ENCODE measurements around the gene HACD2. TPM values are rescaled to one million over a fixed set of nuclear protein-coding genes. Genes with fewer than 3 reads are reported as not detected.
"Not testable (repeated sequence)": the region's sequence is repeated elsewhere in the genome, so short reads cannot be mapped to it uniquely, and the experiment has no call there.

The HACD2 gene
- total RNA-seq, 1 experiment from 2014 or later: 43.0 TPM

DNA sequence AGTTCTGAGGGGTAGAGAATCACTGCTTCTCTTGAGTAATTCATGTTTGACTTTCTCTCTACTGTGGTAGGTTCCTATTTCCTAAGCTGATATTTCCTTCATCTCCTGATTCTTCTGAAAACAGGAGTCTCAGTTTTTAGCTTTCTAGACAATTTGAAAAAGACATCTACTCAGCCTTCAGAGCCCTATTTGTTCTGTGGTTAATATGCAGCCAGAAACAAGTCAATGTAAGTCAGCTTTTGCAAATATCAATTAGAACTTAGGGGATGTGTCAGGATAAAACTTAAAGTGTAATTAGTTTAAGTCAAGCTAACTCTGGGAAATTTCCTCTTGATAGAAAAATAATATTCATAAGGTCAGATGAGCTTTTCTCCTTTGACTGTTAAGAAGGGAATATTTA is 21.7 kb upstream of the HACD2 start:
- no peaks in the 10 kb centered on the region for H3K79me2 ChIP-seq (ENCODE audit: insufficient read depth, low read length)
- H3K9ac ChIP-seq (ENCODE audit: low read length): peak overlapping the region; percentile 28
- H3K9me3 ChIP-seq (ENCODE audit: control insufficient read depth in 1 of 2, insufficient read depth in 1 of 2, low read depth in 1 of 2, low read length in 2 of 2): no peaks in the 10 kb centered on the region
- no peak overlapping the region for H2AFZ ChIP-seq (ENCODE audit: low read depth, low read length, poor library complexity, severe bottlenecking)
- peak overlapping the region in 1 of 2 experiments; percentile 11; a peak in 1 of 4 replicates for H3K4me3 ChIP-seq (replicated peaks in 1 of 2; ENCODE audit: low read depth in 1 of 2, low read length in 2 of 2)
- POLR2A ChIA-PET: no interaction called here
- no TSS peak for BruUV-seq (replicated peaks)
- peak overlapping the region; percentile 78; the same call in 1 of the 2 replicates for H3K27ac ChIP-seq (ENCODE audit: low read depth, low read length)
- TF ChIP-seq SP1 (IDR thresholded peaks at IDR 0.05; ENCODE audit: low read depth) (no peak), SIN3A (IDR thresholded peaks at IDR 0.05; ENCODE audit: low read depth) (no peak), RAD21 (IDR thresholded peaks at IDR 0.05; ENCODE audit: low read depth) (no peak), POLR2AphosphoS5 (IDR thresholded peaks at IDR 0.05; ENCODE audit: low read depth, low read length) (no peak), ZFX (IDR thresholded peaks at IDR 0.05) (no peak), EZH2 (IDR thresholded peaks at IDR 0.05) (no peak)
- TF ChIP-seq, protein P1, sequence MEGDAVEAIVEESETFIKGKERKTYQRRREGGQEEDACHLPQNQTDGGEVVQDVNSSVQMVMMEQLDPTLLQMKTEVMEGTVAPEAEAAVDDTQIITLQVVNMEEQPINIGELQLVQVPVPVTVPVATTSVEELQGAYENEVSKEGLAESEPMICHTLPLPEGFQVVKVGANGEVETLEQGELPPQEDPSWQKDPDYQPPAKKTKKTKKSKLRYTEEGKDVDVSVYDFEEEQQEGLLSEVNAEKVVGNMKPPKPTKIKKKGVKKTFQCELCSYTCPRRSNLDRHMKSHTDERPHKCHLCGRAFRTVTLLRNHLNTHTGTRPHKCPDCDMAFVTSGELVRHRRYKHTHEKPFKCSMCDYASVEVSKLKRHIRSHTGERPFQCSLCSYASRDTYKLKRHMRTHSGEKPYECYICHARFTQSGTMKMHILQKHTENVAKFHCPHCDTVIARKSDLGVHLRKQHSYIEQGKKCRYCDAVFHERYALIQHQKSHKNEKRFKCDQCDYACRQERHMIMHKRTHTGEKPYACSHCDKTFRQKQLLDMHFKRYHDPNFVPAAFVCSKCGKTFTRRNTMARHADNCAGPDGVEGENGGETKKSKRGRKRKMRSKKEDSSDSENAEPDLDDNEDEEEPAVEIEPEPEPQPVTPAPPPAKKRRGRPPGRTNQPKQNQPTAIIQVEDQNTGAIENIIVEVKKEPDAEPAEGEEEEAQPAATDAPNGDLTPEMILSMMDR (IDR thresholded peaks at IDR 0.05 in 2 of 3, conservative IDR thresholded peaks at IDR 0.05 in 1 of 3; ENCODE audit: borderline replicate concordance in 1 of 3, insufficient read depth in 1 of 3, low read depth in 2 of 3, low read length in 2 of 3): no peak
- no peaks in the 10 kb centered on the region for H4K20me1 ChIP-seq (ENCODE audit: insufficient read depth)
- intact Hi-C loops (cut with micrococcal nuclease): no loop called here
- no peaks in the 10 kb centered on the region for H3K27me3 ChIP-seq (ENCODE audit: insufficient read depth, low read length)
- CTCF ChIA-PET: interaction anchor here (0.6 to 1.5 kb wide), 3 partner anchors 22 to 117 kb away, joined by 3 to 4 read pairs (median 3); no protein-coding TSS in a partner anchor
- no peak for ATAC-seq
- H3K4me1 ChIP-seq (ENCODE audit: control insufficient read depth in 1 of 2, insufficient read depth in 2 of 2, low read length in 2 of 2): peaks cover 53 to 56% of the 10 kb centered on the region in 2 experiments
- H3K4me2 ChIP-seq (ENCODE audit: low read length): peak overlapping the region; percentile 59
- no peaks in the 10 kb centered on the region for H3K36me3 ChIP-seq (ENCODE audit: control insufficient read depth in 1 of 2, insufficient read depth in 2 of 2, low read length in 2 of 2)
- RAD21 ChIA-PET (ENCODE audit: low non-redundant PET in 1 of 2, low total read pairs in 2 of 2, uncharacterized antibody in 2 of 2, unreplicated experiment in 2 of 2): interaction anchor here (0.6 to 1.2 kb wide), 2 partner anchors 21 to 301 kb away, joined by 5 read pairs; no protein-coding TSS in a partner anchor
- no peaks in the 10 kb centered on the region for H3K9me2 ChIP-seq (ENCODE audit: insufficient read depth)
- no peak for DNase-seq (ENCODE audit: low read depth, low spot score)

DNA sequence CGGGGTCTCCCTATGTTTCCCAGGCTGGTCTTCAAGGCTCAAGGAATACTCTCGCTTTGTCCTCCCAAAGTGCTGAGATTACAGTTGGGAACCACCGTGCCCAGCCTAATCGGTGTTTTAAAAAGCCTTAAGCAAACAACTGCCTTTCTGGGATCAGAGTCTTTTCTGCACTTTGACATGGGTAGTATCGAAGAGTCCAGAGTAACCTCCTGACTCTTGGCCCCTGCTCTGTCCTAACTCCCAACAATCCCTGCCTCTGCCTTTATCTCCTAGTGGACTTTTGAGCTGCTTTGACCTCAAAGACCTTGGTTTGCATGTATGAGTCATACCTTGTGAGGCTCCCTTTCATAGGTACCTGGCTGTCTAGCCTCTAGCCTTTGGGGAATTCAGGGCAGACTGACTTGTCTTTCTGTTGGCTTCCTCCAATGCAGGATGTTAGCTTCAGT is 21.0 kb upstream of the HACD2 start:
- Histone ChIP-seq H4K20me1 (ENCODE audit: insufficient read depth) (no peaks in the 10 kb centered on the region), H3K27me3 (ENCODE audit: insufficient read depth, low read length) (no peaks in the 10 kb centered on the region), H3K4me3 (replicated peaks in 1 of 2; ENCODE audit: low read depth in 1 of 2, low read length in 2 of 2) (peak overlapping the region in 1 of 2 experiments; percentile 18; a peak in 1 of 4 replicates), H3K79me2 (ENCODE audit: insufficient read depth, low read length) (no peaks in the 10 kb centered on the region), H3K36me3 (ENCODE audit: control insufficient read depth in 1 of 2, insufficient read depth in 2 of 2, low read length in 2 of 2) (no peaks in the 10 kb centered on the region), H2AFZ (ENCODE audit: low read depth, low read length, poor library complexity, severe bottlenecking) (no peak overlapping the region), H3K9ac (ENCODE audit: low read length) (peak overlapping the region; percentile 16; the same call in 1 of the 2 replicates), H3K4me1 (ENCODE audit: control insufficient read depth in 1 of 2, insufficient read depth in 2 of 2, low read length in 2 of 2) (peaks cover 61 to 63% of the 10 kb centered on the region in 2 experiments), H3K9me3 (ENCODE audit: control insufficient read depth in 1 of 2, insufficient read depth in 1 of 2, low read depth in 1 of 2, low read length in 2 of 2) (no peaks in the 10 kb centered on the region), H3K27ac (ENCODE audit: low read depth, low read length) (peak overlapping the region; percentile 78), H3K9me2 (ENCODE audit: insufficient read depth) (no peaks in the 10 kb centered on the region), H3K4me2 (ENCODE audit: low read length) (peak overlapping the region; percentile 59)
- POLR2A ChIA-PET: no interaction called here
- no TSS peak for BruUV-seq (replicated peaks)
- CTCF ChIA-PET: interaction anchor here (1.2 to 1.5 kb wide), 2 partner anchors 47 to 118 kb away, joined by 3 to 4 read pairs; no protein-coding TSS in a partner anchor
- ATAC-seq (peak; percentile 82), DNase-seq (ENCODE audit: low read depth, low spot score) (peak; percentile 75)
- TF ChIP-seq FOSL1 (IDR thresholded peaks at IDR 0.05; ENCODE audit: low read depth): peak; percentile 76
- peak; percentile 36; the same call in 1 of the 2 replicates for TF ChIP-seq CBX3 (IDR thresholded peaks at IDR 0.05; ENCODE audit: low read depth)
- peak; percentile 67 for TF ChIP-seq SP1 (IDR thresholded peaks at IDR 0.05; ENCODE audit: low read depth)
- TF ChIP-seq POLR2AphosphoS5 (IDR thresholded peaks at IDR 0.05; ENCODE audit: low read depth, low read length): peak; percentile 23; the same call in 1 of the 2 replicates
- TF ChIP-seq TCF7L2 (IDR thresholded peaks at IDR 0.05; ENCODE audit: borderline replicate concordance, extremely low read depth, insufficient read depth, insufficient read length): peak; percentile 62
- peak; percentile 77 for TF ChIP-seq JUND (IDR thresholded peaks at IDR 0.05)
- TF ChIP-seq, protein P2, sequence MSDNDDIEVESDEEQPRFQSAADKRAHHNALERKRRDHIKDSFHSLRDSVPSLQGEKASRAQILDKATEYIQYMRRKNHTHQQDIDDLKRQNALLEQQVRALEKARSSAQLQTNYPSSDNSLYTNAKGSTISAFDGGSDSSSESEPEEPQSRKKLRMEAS (IDR thresholded peaks at IDR 0.05): no peak
- TF ChIP-seq EZH2 (IDR thresholded peaks at IDR 0.05): no peak
- intact Hi-C loops (cut with micrococcal nuclease): loop anchor here (1.0 kb wide), 1 partner anchor 20 kb away; no protein-coding TSS in a partner anchor
- RAD21 ChIA-PET (ENCODE audit: low non-redundant PET in 1 of 2, low total read pairs in 2 of 2, uncharacterized antibody in 2 of 2, unreplicated experiment in 2 of 2): interaction anchor here (0.6 to 1.2 kb wide), 2 partner anchors 20 to 301 kb away, joined by 5 read pairs; no protein-coding TSS in a partner anchor

DNA sequence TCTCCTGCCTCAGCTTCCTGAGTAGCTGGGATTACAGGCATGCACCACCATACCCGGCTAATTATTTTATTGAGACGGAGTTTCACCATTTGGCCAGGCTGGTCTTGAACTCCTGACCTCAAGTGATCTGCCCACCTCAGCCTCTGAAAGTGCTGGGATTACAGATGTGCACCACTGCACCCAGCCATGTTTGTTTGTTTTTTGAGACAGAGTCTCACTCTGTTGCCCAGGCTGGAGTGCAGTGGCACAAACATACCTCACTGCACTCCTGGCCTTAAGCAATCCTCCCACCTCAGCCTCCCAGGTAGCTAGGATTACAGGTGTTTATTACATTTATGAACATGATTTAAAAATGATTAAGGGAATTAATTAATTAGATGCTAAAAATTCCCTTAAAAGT is 18.3 kb upstream of the HACD2 start:
- H3K4me3 ChIP-seq (replicated peaks in 1 of 2; ENCODE audit: low read depth in 1 of 2, low read length in 2 of 2); BruUV-seq (replicated peaks); H3K27ac ChIP-seq (ENCODE audit: low read depth, low read length); H3K79me2 ChIP-seq (ENCODE audit: insufficient read depth, low read length); H3K27me3 ChIP-seq (ENCODE audit: insufficient read depth, low read length); ATAC-seq; RAD21 ChIA-PET (ENCODE audit: low non-redundant PET in 1 of 2, low total read pairs in 2 of 2, uncharacterized antibody in 2 of 2, unreplicated experiment in 2 of 2); H3K36me3 ChIP-seq (ENCODE audit: control insufficient read depth in 1 of 2, insufficient read depth in 2 of 2, low read length in 2 of 2); H3K9me3 ChIP-seq (ENCODE audit: control insufficient read depth in 1 of 2, insufficient read depth in 1 of 2, low read depth in 1 of 2, low read length in 2 of 2); CTCF ChIA-PET; H2AFZ ChIP-seq (ENCODE audit: low read depth, low read length, poor library complexity, severe bottlenecking); H3K9me2 ChIP-seq (ENCODE audit: insufficient read depth); DNase-seq (ENCODE audit: low read depth, low spot score); POLR2A ChIA-PET; intact Hi-C loops (cut with micrococcal nuclease); H3K9ac ChIP-seq (ENCODE audit: low read length); H4K20me1 ChIP-seq (ENCODE audit: insufficient read depth): not testable (repeated sequence)
- Histone ChIP-seq H3K4me1 (ENCODE audit: control insufficient read depth in 1 of 2, insufficient read depth in 2 of 2, low read length in 2 of 2) (peaks cover 64 to 73% of the 10 kb centered on the region in 2 experiments), H3K4me2 (ENCODE audit: low read length) (peak overlapping the region; percentile 67; the same call in 1 of the 2 replicates)

All from HCT116 (cell line).